Gastroesophageal sphincter (tissue), 3 donors: ENCODE results near the gene VPS13D.

Experiments
- CTCF ChIP-seq, 4 experiments: fragments of 200-600 bp in 2 of 4; fragments of 450-650 bp in 2 of 4; sonication (generic) in 1 of 4; IDR thresholded peaks; one replicate each; pipeline ENCODE4 v1.5.1; 2017 to 2019; ENCODE audit warnings: antibody characterized with exemption in 4 of 4, mild to moderate bottlenecking in 2 of 4, moderate library complexity in 2 of 4
- EP300 ChIP-seq: sonication (generic); formaldehyde crosslinking; IDR thresholded peaks from one replicate; pipeline ENCODE4 v1.6.1; 2017; ENCODE audit warnings: antibody characterized with exemption, mild to moderate bottlenecking

- TF ChIP-seq CTCF (IDR thresholded peaks at IDR 0.05) (no peak), EP300 (no peak)
Measured at GRCh38 chr1:12293416-12293815, 63.6 kb downstream of the VPS13D start.
